Fibroblast of skin of left biceps (primary cell): ENCODE data around the gene HNRNPA3.
"Not testable (repeated sequence)": the region's sequence is repeated elsewhere in the genome, so short reads cannot be mapped to it uniquely, and the experiment has no call there.

Experiments
- DNase-seq, 2 experiments: peaks; one replicate each; pipeline ENCODE4 v3.0.0-alpha.2; 2013; ENCODE audit warnings: low read depth in 2 of 2

Gene HNRNPA3

GRCh38 chr2:177188482-177189469 lies 23.8 kb upstream of the HNRNPA3 start:
- no peak for DNase-seq

- no peak for DNase-seq
These were observed 21.7 kb upstream of the HNRNPA3 start for GRCh38 chr2:177190941-177191340.

GRCh38 chr2:177192788-177193187 lies 19.8 kb upstream of the HNRNPA3 start:
- DNase-seq: no peak

- DNase-seq: no peak
These were observed 19.4 kb upstream of the HNRNPA3 start for GRCh38 chr2:177193240-177193639.

- DNase-seq: no peak
These were observed 17.4 kb upstream of the HNRNPA3 start for GRCh38 chr2:177195194-177195593.

- not testable (repeated sequence) for DNase-seq
These were observed 12.2 kb upstream of the HNRNPA3 start for GRCh38 chr2:177200419-177200818.

GRCh38 chr2:177201919-177202346 lies 10.7 kb upstream of the HNRNPA3 start:
- DNase-seq: no peak

- no peak for DNase-seq
These were observed 8.2 kb upstream of the HNRNPA3 start for GRCh38 chr2:177204417-177204816.

GRCh38 chr2:177207101-177207500 lies 5.5 kb upstream of the HNRNPA3 start:
- DNase-seq: no peak

- DNase-seq: no peak
These were observed 1.4 kb upstream of the HNRNPA3 start for GRCh38 chr2:177211169-177211568.

- no peak for DNase-seq
These were observed 953 bp upstream of the HNRNPA3 start for GRCh38 chr2:177211576-177212105.

GRCh38 chr2:177212891-177213856 lies 580 bp downstream of the HNRNPA3 start:
- DNase-seq: peak; percentile 75 to 78

GRCh38 chr2:177217247-177217843 lies 4.8 kb downstream of the HNRNPA3 start:
- no peak for DNase-seq

- not testable (repeated sequence) for DNase-seq
These were observed 7.2 kb downstream of the HNRNPA3 start for GRCh38 chr2:177219787-177220186.

GRCh38 chr2:177221534-177221933 lies 8.9 kb downstream of the HNRNPA3 start:
- DNase-seq: no peak

GRCh38 chr2:177221970-177222369 lies 9.4 kb downstream of the HNRNPA3 start:
- no peak for DNase-seq

GRCh38 chr2:177223436-177223835 lies 10.8 kb downstream of the HNRNPA3 start:
- DNase-seq: not testable (repeated sequence)

- no peak for DNase-seq
These were observed 13.4 kb downstream of the HNRNPA3 start for GRCh38 chr2:177225965-177226360.

- DNase-seq: no peak
These were observed 17.0 kb downstream of the HNRNPA3 start for GRCh38 chr2:177229442-177230242.

- DNase-seq: no peak
These were observed 18.7 kb downstream of the HNRNPA3 start for GRCh38 chr2:177231270-177231669.
